ENCODE results near the gene ZMYM4. TPM values are rescaled to one million over a fixed set of nuclear protein-coding genes. Genes with fewer than 3 reads are reported as not detected.

The ZMYM4 gene
- total and polyA plus RNA-seq, 10 of the 15 experiments (the other 5 are each of a cell fraction or from before 2014, with no cell fraction given), result 8.0 to 37.0 (median 28.1) TPM

GRCh38 chr1:35285771-35286606 lies 17.5 kb downstream of the ZMYM4 start:
- WGBS (ENCODE audit: insufficient coverage, insufficient replicate concordance, low lambda C conversion rate, missing lambda C conversion rate), result 87% methylated on average over 5 of the region's 5 CpGs
- H4K20me1 ChIP-seq (ENCODE audit: control insufficient read depth, insufficient read depth), result no peaks in the 10 kb centered on the region
- no peak for TF ChIP-seq ZNF384 (IDR thresholded peaks at IDR 0.05; ENCODE audit: borderline replicate concordance, low read depth, low read length)
- no peak for TF ChIP-seq SKIL (IDR thresholded peaks at IDR 0.05; ENCODE audit: low read depth, poor library complexity, severe bottlenecking)
- no peak for TF ChIP-seq PRDM15 (CRISPR knock-in tag; IDR thresholded peaks at IDR 0.05)
- no peak for TF ChIP-seq TCF12 (IDR thresholded peaks at IDR 0.05; ENCODE audit: low read depth, low read length)
- TF ChIP-seq BRCA1 (IDR thresholded peaks at IDR 0.05; ENCODE audit: low read depth, low read length), result no peak
- TF ChIP-seq E2F8 (IDR thresholded peaks at IDR 0.05; ENCODE audit: low read depth, partially characterized antibody), result no peak
- no peak for TF ChIP-seq ELK1 (IDR thresholded peaks at IDR 0.05; ENCODE audit: low read depth, low read length)
- no peak for TF ChIP-seq MAX (IDR thresholded peaks at IDR 0.05; ENCODE audit: low read depth, low read length)
- no peak overlapping the region for H3K4me3 ChIP-seq
- H3K4me1 ChIP-seq (ENCODE audit: control insufficient read depth, insufficient read depth, low read length), result no peaks in the 10 kb centered on the region
- no peak overlapping the region for H3K9ac ChIP-seq (ENCODE audit: control insufficient read depth, insufficient read depth, low read length)
- H3K27me3 ChIP-seq (replicated peaks in 1 of 2; ENCODE audit: control insufficient read depth in 2 of 2, insufficient read depth in 2 of 2, low read length in 1 of 2), result no peaks in the 10 kb centered on the region
- no TSS peak for BruUV-seq (replicated peaks)
- no peak overlapping the region for H3K27ac ChIP-seq (ENCODE audit: control insufficient read depth, insufficient read depth)
- ATAC-seq, result no peak
- peaks cover 7% of the 10 kb centered on the region for H3K9me3 ChIP-seq (replicated peaks; ENCODE audit: control insufficient read depth, insufficient read depth, low read length)
- no peak overlapping the region for H3K4me2 ChIP-seq (ENCODE audit: control insufficient read depth, insufficient read depth)
- ChIA-PET RAD21 (ENCODE audit: unreplicated experiment) (no interaction called here), SMC1A (ENCODE audit: uncharacterized antibody, unreplicated experiment) (no interaction called here), POLR2A (interaction anchor here (0.6 kb wide), 1 partner anchor 16 kb away, joined by 3 read pairs; no protein-coding TSS in a partner anchor), CTCF (interaction anchor here (0.6 kb wide), 1 partner anchor 219 kb away, joined by 3 read pairs; no protein-coding TSS in a partner anchor)
- intact Hi-C loops (cut with micrococcal nuclease; ENCODE audit: unreplicated experiment) (no loop called here), in situ Hi-C loops (cut with MboI) (no loop called here)
- DNase-seq (ENCODE audit: low read depth, low spot score), result no peak
- FAIRE-seq, result no peak
- no peak overlapping the region for H2AFZ ChIP-seq (ENCODE audit: control insufficient read depth, low read depth, low read length)
- peaks cover 0 to 2% of the 10 kb centered on the region in 2 experiments; a peak in 2 of 4 replicates for H3K36me3 ChIP-seq (ENCODE audit: control insufficient read depth in 2 of 2, insufficient read depth in 2 of 2, low read length in 1 of 2)
- H3K79me2 ChIP-seq (ENCODE audit: control insufficient read depth, insufficient read depth, low read length), result peaks cover 4% of the 10 kb centered on the region

All from GM12878 (cell line).